ENCODE data around the gene OGFRL1.
A peak's percentile ranks its signal among the peaks of the same experiment; 100 is the strongest.

DNA sequence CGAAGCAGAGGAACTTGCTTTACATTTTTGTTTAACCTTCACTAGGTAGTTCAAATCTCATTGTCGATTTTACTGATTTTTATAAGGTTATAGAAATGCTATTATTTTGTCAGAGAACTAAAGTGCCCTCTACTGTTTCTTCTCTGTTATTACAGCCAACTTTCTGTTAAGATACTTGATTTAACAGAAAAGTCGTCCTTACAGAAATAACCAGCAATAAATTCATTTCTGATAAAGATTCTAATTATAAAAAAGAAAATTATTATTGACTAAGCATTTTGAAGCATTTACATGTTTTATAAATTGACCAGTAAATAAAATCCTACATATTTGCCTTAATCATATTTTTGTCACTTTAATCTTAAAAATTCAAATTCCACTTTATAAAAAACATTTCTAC lies 60.8 kb downstream of the OGFRL1 start:
- TF ChIP-seq CTCF (IDR thresholded peaks at IDR 0.05; ENCODE audit: insufficient read depth, low read length), result peak; percentile 17
- TF ChIP-seq POLR2AphosphoS5 (IDR thresholded peaks at IDR 0.05; ENCODE audit: low read depth), result no peak
